VCaP (cell line): ENCODE results near the gene DEXI.
A peak's percentile ranks its signal among the peaks of the same experiment; 100 is the strongest.
"Not testable (repeated sequence)": the region's sequence is repeated elsewhere in the genome, so short reads cannot be mapped to it uniquely, and the experiment has no call there.

ENCODE experiments used
- H3K27ac ChIP-seq: fragments of 450-650 bp; 2 replicates; pipeline ENCODE4 v1.5.1; 2017
- CTCF ChIP-seq: fragments of 450-650 bp; conservative IDR thresholded peaks from 2 replicates; pipeline ENCODE4 v1.5.1; 2017; ENCODE audit warnings: mild to moderate bottlenecking, moderate library complexity

Gene DEXI

GRCh38 chr16:10933865-10934264 lies 8.4 kb downstream of the DEXI start:
- TF ChIP-seq CTCF: no peak
- H3K27ac ChIP-seq: no peak overlapping the region

DNA sequence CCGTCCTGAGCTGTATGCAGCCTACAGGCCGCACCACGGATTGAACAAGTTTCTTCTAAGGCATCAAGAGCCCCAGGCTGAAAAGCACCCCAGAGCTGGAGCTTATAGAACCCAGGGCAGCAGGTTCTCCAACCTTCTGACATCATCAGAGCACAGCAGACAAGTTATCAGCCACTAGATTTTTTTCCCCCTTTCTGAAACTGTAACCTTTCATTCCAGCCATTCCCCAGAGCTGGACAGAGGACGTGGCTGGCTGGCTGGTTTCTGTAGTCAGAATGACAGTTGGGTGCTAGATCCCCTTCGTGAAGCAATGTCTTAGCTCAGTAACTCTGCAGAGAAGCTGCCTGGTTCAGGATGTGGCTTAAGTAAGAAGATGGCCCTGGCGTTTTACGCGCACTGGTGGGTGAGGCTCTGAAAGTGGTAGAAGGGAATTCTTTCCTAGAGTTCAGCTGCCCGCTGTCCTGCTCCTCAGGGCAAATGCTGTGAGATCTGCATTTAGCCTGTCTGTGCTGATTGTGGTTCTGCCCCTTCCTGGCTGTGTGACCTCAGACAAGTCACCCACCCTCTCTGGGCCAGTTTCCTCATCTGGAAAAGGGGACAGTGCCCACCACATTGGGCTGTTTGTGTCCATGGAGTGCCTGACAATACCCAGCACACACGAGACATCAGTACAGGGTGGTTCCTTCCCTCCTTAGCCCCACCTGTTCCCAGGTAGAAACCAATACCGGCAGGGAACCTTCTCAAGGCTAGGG lies 9.1 kb downstream of the DEXI start:
- H3K27ac ChIP-seq: no peak overlapping the region
- TF ChIP-seq CTCF: no peak

DNA sequence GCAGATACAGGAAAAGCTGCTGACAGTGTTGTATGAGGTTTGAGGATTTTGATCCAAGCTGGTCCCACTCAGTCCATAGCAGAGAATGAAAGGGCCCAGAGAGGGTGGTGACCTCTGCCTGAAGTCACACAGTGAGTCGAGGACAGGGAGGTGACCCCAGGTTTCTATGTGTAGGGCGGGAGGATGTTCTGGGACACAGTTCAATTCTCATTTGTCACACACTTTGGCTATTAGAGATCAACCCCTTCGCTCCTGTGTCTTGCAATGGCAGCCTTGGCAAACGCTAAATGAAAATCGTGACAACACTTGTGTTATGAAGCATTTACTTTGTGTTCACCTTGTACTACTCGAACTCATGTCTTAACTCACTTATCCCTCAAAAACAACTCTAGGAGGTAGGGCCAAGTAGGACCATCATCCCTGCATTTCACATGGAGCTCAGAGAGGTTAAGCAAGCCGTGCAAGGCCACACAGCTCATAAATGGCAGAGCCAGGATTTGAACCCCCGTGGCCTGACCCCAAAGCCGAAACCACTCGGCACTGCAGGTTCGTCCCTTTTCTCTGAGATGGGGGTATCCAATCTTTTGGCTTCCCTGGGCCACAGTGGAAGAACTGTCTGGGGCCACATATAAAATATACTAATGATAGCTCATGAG lies 10.2 kb downstream of the DEXI start:
- no peak overlapping the region for H3K27ac ChIP-seq

GRCh38 chr16:10931134-10931533 lies 11.1 kb downstream of the DEXI start:
- no peak overlapping the region for H3K27ac ChIP-seq
- TF ChIP-seq CTCF: no peak

More for the DNA sequence above, 10.2 kb downstream of the DEXI start:
- TF ChIP-seq CTCF: no peak

DNA sequence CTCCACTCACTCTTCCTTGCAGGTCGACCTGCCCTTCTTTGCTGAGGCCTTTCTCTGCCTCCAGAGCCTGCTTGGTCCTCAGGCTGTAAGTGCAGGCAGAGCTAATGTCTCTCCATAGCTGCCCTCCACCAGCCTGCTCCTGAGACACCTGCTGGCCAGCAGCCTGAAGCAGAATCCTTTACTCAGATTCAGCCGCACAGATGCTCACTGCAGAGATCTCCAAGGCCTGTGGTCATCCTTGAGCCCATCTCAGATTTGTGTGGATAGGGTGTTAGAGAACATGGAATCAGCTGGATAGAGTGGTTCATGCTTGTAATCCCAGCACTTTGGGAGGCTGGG lies 11.5 kb downstream of the DEXI start:
- peak; percentile 24; the same call in 1 of the 2 replicates for TF ChIP-seq CTCF

DNA sequence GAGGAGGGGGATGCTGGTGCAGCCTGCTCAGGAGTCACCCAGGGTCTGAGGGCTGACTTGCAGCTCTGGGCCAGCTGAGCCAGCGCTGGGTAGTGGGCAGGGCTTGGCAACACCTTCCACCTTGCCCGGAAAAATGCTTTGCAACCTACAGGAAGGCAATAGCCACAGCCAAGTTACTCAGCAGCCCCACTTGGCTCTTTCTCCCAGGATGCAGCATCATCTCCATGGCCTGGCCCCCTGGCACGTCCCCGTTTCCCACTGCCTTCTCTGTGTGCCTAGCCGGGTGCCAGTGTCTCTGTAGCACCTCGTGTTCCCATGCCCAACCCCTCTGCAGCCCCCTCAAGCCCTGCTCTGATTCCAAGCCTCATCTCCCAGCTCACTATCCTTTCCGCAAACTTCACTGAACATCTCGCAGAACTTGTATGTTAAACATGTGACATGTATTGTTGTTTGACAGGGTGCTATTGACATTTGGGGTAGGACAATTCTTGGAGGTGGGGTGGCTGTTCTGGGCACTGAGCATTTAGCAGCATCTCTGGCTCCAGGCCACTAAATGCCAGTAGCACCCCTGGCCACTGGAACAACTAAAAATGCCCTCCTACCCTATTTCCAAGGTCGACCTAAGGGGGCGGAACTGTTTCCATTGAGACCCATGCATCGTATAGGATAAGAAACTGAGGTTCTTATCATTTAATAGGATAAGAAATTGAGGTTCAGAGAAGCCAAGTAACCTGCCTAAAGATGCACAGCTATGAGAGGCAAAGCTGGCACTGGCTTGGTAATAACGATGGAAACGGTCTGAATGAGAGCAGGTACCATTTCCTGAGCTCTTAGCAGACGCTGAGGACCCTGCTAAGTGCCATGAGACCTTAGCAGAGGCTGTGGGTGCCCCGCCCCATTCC lies 12.2 kb downstream of the DEXI start:
- no peak overlapping the region for H3K27ac ChIP-seq
- TF ChIP-seq CTCF: no peak

More for the DNA sequence above, 11.5 kb downstream of the DEXI start:
- H3K27ac ChIP-seq: no peak overlapping the region

DNA sequence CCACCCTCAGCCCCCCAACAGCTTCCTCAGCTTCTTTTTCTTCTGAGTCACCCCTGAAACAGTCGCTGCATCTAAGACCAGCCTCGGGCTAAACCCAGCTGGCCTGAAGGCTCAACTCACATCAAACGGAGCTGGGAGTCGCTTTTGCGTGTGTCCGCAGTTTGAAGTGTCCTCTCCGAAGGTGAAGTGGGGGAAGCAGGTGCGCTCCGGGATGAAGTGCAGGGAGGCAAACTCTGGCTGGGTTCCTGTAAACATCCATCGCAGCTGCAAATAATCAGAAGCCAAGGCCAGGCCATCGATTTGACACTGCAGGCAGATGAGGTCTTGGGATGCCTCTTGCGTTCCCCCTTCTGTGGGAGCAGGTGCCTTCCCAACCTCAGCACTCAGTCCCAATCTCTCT lies 13.2 kb downstream of the DEXI start:
- H3K27ac ChIP-seq: not testable (repeated sequence)
